Iris pigment epithelial cell (primary cell): ENCODE results near the gene KCNQ1.

Experiments used
- DNase-seq: peaks from one replicate; pipeline ENCODE4 v3.0.0-alpha.2; 2011; ENCODE audit warnings: low read depth

The KCNQ1 gene

GRCh38 chr11:2511421-2512369 is 66.9 kb downstream of the KCNQ1 start:
- DNase-seq, result no peak

DNA sequence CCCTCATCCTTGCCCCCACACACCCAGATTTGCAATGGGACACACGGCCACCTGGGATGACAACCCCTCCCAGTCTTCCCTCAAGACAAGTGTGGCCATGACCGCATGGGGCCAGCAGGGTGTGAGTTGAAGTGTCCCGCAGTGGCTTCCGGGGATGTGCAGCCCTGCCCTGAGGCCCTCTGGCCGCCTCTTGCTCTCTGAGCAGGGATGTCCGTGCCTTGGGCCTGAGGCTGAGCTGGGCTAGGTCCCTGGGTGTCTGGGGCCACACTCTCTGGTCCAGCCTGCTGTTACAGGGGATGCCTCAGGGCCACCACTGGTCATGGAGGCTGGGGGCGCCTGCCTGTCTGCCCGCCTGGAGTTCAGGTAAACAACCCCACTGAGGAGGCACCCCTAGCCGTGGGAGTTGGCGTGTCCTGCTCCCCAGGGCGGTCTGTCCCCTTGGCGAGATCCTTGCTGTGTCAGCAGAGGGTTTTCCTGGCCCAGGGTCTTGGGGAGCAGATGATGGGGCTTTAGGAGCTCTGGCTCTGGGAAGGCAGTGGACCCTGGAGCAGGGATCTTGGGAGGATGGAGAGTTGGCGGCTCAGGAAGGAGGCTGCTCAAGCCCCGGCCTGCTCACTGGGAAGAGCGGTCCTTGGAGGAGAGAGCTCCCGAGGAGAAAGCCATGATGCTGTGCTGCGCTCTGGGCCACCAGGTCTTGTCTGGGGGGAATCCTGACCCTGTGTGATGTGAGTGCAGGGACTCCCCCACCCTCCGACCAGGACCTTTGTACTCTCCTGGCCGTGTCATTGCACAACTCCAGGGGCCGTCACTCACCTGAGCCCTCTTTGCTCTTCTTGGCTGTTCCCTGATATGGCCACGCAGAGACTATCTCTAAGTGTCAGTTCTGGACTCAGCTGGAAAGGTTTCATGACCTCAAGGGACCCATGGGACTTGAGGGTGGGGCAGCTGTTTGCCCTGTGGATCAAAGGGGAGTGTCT is 67.9 kb downstream of the KCNQ1 start:
- no peak for DNase-seq

- no peak for DNase-seq
Measured at GRCh38 chr11:2513441-2513840, 68.6 kb downstream of the KCNQ1 start.

GRCh38 chr11:2515401-2516275 is 70.8 kb downstream of the KCNQ1 start:
- no peak for DNase-seq

GRCh38 chr11:2516276-2517015 is 71.6 kb downstream of the KCNQ1 start:
- no peak for DNase-seq

- DNase-seq, result no peak
Measured at GRCh38 chr11:2517016-2517385, 72.2 kb downstream of the KCNQ1 start.

- DNase-seq, result no peak
Measured at GRCh38 chr11:2517386-2518064, 72.7 kb downstream of the KCNQ1 start.

GRCh38 chr11:2518111-2518982 is 73.5 kb downstream of the KCNQ1 start:
- DNase-seq, result no peak

GRCh38 chr11:2518983-2519340 is 74.2 kb downstream of the KCNQ1 start:
- DNase-seq, result no peak

DNA sequence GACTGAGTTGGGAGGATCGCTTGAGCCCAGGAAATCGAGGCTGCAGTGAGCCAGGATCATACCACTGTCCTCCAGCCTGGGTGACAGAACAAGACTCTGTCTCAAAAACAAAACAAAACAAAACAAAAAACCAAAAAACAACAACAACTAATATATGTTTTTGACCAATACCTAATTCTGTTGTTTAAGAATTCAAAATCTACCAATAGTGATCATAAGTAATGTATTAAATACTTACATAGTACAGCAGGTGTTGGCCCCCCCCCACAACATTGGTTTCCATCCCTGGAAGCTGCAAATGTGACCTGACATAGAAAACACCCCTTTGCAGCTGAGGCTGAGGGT is 74.7 kb downstream of the KCNQ1 start:
- DNase-seq, result no peak

DNA sequence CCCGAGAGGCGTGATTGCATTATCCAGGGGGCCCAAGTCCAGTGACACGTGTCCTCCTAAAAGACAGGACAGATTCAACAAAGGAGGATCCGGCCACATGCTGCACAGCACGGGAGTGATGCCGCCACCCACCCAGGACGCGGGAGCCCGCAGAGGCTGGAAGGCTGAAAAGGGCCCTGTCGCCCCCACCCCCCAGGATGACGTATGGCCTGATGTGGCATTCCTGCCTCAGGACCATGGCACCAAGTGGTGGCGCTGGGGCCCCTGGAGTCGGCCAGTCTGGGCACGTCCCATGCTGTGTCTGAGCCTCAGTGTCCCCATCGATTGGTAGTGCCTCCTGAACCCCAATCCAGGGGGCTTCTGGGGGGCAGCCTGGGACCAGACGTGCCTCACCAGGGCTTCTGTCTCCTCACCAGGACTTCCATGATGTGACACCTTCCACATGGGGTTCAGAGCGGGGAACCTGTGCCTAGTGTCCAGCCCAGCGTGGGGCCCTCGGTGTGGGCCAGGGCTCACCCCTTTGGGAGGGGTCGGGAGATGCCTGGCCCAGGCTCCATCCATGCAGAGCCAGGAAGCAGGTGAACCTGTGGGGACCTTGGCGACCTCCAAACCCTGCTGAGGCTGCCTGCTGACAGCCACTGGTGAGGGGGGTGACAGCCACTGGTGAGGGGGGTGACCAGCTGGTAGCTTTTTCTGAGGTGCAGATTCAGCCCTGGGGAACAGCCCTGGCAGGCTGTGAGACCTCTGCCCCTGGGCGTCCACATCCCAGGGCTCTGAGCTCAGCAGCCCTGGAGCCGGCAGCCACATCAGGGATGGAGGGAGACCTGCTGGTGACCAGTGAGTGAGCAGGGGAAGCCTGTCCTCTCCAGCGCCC is 75.3 kb downstream of the KCNQ1 start:
- no peak for DNase-seq

GRCh38 chr11:2520736-2521035 is 75.9 kb downstream of the KCNQ1 start:
- DNase-seq, result no peak

DNA sequence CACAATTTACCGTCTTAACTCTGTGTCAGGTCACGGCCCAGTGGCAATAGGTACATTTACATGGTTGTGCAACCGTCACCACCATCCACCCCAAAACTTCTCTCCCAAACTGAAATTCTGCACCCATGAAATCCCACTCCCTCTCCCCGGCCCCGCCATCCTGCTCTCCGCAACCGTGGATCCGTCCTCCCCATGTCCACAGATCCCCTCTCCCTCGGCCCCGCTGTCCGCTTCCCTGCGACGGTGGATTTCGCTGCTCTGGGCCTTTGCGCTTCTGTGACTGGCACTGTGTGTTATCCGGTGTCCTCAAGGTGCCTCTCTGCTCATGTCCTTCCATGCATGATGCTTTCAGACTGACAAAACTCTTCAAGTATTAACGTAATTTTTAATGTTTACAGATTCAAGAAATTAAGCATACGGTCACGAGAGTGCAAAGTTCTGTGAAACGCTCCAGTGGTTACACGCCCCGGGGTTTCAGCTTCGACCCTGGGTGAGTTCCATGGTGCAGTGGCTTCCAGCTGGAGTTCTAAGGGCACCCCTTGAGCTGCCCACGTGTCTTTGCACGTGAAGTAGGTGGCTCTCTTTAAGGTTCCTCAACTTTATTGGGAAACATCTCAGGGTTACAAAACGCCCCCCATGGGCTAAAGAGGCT is 76.4 kb downstream of the KCNQ1 start:
- no peak for DNase-seq

GRCh38 chr11:2521733-2522630 is 77.2 kb downstream of the KCNQ1 start:
- no peak for DNase-seq

DNA sequence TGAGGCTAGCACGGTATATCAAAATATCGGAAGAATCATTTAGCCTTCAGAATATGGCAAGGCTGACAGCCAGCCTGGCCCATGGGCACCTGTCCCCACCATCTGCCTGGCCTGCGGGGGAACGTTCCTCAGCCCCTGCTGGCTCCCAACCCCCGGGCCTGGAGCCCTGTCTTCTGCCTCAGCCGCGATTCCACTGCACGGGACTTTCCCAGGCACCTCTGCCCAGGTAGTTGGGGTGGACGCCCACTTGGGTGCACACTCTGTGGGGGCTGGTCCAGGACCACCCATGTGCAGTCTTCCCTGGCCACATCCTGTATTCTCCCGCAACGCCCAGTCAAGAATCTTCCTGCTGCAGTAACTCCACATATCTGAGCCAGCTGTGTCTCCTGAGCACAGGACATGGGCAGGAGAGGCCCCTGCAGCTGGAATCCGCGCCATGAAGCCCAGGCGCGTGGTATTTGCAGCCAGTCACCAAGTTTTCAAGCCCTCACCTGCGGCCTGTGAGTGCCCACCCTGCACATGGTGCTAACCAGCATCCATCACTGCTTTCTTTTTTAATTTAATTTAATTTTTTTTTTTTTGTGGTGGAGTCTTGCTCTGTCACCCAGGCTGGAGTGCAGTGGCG is 77.9 kb downstream of the KCNQ1 start:
- no peak for DNase-seq

DNA sequence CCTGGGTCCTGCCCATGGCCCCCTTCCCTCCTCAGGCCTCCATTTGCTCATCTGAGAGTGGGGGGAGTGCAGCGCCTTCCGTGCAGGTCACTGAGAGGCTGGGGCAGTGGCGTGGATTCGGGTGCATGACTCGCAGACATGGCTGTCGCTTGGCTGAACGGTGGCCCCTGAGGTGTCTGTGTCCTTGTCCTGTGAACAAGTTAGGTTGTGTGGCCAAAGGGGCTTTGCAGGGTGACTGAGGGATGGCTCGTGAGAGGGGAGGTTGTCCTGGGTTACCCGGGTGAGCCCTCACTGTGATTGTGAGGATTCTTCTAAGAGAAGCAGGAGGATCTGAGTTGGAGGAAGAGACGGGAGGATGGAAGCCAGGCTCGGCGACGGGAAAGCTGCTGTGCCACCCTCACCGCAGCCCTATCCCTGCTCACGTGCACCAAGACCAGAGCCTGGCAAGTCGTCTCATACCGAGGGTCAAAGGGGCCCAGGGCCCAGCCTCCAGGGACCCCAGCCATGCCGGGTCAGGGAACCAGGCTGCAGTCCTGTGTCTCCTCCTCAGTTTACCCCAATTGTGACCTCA is 79.1 kb downstream of the KCNQ1 start:
- no peak for DNase-seq
